Measurements from ENCODE around the gene PGM1. TPM values are rescaled to one million over a fixed set of nuclear protein-coding genes. Genes with fewer than 3 reads are reported as not detected.

PGM1 gene
- total RNA-seq, 1 experiment from 2014 or later: 77.2 TPM

DNA sequence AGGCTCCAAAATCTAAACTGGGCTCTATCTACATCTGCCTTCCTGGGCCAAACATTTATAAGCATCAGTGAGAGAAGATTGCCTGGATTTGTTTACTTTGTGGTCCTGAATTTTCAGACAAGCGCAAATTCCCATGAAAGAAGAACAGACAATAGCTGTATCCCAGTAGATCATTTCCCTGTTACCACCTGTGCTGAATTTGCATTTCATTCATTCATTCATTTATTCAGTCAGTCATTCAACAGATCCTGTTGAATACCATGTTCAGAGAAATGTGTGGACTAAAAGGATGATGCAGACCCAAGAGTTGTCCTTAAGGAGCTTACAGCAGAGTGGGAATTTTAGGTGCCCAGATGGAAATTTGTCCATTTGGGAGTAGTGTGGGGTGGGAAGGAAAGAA lies 2.2 kb downstream of the PGM1 start:
- TF ChIP-seq TCF7L2 (IDR thresholded peaks at IDR 0.05; ENCODE audit: low read depth, low read length): no peak
- TF ChIP-seq, protein P1, sequence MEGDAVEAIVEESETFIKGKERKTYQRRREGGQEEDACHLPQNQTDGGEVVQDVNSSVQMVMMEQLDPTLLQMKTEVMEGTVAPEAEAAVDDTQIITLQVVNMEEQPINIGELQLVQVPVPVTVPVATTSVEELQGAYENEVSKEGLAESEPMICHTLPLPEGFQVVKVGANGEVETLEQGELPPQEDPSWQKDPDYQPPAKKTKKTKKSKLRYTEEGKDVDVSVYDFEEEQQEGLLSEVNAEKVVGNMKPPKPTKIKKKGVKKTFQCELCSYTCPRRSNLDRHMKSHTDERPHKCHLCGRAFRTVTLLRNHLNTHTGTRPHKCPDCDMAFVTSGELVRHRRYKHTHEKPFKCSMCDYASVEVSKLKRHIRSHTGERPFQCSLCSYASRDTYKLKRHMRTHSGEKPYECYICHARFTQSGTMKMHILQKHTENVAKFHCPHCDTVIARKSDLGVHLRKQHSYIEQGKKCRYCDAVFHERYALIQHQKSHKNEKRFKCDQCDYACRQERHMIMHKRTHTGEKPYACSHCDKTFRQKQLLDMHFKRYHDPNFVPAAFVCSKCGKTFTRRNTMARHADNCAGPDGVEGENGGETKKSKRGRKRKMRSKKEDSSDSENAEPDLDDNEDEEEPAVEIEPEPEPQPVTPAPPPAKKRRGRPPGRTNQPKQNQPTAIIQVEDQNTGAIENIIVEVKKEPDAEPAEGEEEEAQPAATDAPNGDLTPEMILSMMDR (IDR thresholded peaks at IDR 0.05): no peak
- no peak for TF ChIP-seq POLR2AphosphoS5 (IDR thresholded peaks at IDR 0.05; ENCODE audit: low read depth, low read length)
- TF ChIP-seq, protein P2, sequence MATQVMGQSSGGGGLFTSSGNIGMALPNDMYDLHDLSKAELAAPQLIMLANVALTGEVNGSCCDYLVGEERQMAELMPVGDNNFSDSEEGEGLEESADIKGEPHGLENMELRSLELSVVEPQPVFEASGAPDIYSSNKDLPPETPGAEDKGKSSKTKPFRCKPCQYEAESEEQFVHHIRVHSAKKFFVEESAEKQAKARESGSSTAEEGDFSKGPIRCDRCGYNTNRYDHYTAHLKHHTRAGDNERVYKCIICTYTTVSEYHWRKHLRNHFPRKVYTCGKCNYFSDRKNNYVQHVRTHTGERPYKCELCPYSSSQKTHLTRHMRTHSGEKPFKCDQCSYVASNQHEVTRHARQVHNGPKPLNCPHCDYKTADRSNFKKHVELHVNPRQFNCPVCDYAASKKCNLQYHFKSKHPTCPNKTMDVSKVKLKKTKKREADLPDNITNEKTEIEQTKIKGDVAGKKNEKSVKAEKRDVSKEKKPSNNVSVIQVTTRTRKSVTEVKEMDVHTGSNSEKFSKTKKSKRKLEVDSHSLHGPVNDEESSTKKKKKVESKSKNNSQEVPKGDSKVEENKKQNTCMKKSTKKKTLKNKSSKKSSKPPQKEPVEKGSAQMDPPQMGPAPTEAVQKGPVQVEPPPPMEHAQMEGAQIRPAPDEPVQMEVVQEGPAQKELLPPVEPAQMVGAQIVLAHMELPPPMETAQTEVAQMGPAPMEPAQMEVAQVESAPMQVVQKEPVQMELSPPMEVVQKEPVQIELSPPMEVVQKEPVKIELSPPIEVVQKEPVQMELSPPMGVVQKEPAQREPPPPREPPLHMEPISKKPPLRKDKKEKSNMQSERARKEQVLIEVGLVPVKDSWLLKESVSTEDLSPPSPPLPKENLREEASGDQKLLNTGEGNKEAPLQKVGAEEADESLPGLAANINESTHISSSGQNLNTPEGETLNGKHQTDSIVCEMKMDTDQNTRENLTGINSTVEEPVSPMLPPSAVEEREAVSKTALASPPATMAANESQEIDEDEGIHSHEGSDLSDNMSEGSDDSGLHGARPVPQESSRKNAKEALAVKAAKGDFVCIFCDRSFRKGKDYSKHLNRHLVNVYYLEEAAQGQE (IDR thresholded peaks at IDR 0.05; ENCODE audit: insufficient read depth in 1 of 2, low read depth in 2 of 2, low read length in 1 of 2): no peak
- TF ChIP-seq SIN3A (IDR thresholded peaks at IDR 0.05; ENCODE audit: borderline replicate concordance, insufficient read depth, low read depth, low read length): no peak
- Histone ChIP-seq H3K27me3 (ENCODE audit: control insufficient read depth, insufficient read depth, low read length) (no peaks in the 10 kb centered on the region), H3K4me1 (ENCODE audit: control insufficient read depth, insufficient read depth, low read length) (peaks cover 21% of the 10 kb centered on the region), H3K27ac (ENCODE audit: low read length) (no peak overlapping the region), H3K36me3 (ENCODE audit: control insufficient read depth, insufficient read depth, low read length) (no peaks in the 10 kb centered on the region), H3K4me3 (ENCODE audit: low read depth in 2 of 2, low read length in 2 of 2) (no peak overlapping the region), H3K9me3 (ENCODE audit: control insufficient read depth, insufficient read depth, low read depth, low read length) (no peaks in the 10 kb centered on the region)
- intact Hi-C loops (cut with micrococcal nuclease; ENCODE audit: unreplicated experiment): no loop called here
- BruUV-seq (replicated peaks): no TSS peak
- ChIA-PET CTCF (no interaction called here), POLR2A (no interaction called here)
- in situ Hi-C loops (cut with HindIII; ENCODE audit: low pct_unique_long_range_greater_than_20kb, low sequenced_read_pairs): no loop called here
- DNase-seq (ENCODE audit: low read depth, low spot score) (no peak), ATAC-seq (no peak)

DNA sequence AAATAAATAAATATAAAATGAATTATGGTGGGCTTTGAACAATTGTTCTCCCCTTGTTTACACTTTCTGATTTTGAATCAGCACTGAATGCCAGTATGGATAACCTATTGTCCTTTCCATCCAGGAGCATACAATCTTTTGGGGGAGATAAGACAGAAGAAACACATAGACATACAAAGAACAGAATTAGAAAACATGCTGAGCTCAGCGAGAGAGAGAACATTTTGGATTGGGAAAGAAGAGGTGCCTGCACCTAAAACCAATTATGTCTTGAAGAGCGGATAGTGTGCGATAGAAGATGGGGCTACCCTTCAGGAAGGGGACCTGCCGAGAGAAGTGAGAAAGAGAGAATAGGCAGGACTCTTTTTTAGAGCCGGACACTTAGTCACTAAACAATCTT lies 6.6 kb downstream of the PGM1 start:
- no TSS peak for BruUV-seq (replicated peaks)
- peaks cover 8% of the 10 kb centered on the region; the same call in 1 of the 2 replicates for H3K4me1 ChIP-seq (ENCODE audit: control insufficient read depth, insufficient read depth, low read length)
- POLR2A ChIA-PET: interaction anchor here (0.6 kb wide), 1 partner anchor 11 kb away, joined by 5 read pairs; no protein-coding TSS in a partner anchor
- no peak overlapping the region for H3K27ac ChIP-seq (ENCODE audit: low read length)
- H3K4me3 ChIP-seq (ENCODE audit: low read depth in 2 of 2, low read length in 2 of 2): no peak overlapping the region
- no peak for DNase-seq (ENCODE audit: low read depth, low spot score)
- CTCF ChIA-PET: no interaction called here
- H3K27me3 ChIP-seq (ENCODE audit: control insufficient read depth, insufficient read depth, low read length): no peaks in the 10 kb centered on the region
- TF ChIP-seq SIN3A (IDR thresholded peaks at IDR 0.05; ENCODE audit: borderline replicate concordance, insufficient read depth, low read depth, low read length) (no peak), POLR2AphosphoS5 (IDR thresholded peaks at IDR 0.05; ENCODE audit: low read depth, low read length) (no peak), TCF7L2 (IDR thresholded peaks at IDR 0.05; ENCODE audit: low read depth, low read length) (no peak)
- TF ChIP-seq, protein P1 (IDR thresholded peaks at IDR 0.05): no peak
- TF ChIP-seq, protein P2 (IDR thresholded peaks at IDR 0.05; ENCODE audit: insufficient read depth in 1 of 2, low read depth in 2 of 2, low read length in 1 of 2): no peak
- in situ Hi-C loops (cut with HindIII; ENCODE audit: low pct_unique_long_range_greater_than_20kb, low sequenced_read_pairs) (no loop called here), intact Hi-C loops (cut with micrococcal nuclease; ENCODE audit: unreplicated experiment) (no loop called here)
- H3K36me3 ChIP-seq (ENCODE audit: control insufficient read depth, insufficient read depth, low read length): no peaks in the 10 kb centered on the region
- no peak for ATAC-seq
- H3K9me3 ChIP-seq (ENCODE audit: control insufficient read depth, insufficient read depth, low read depth, low read length): no peaks in the 10 kb centered on the region

Data from Panc1 (cell line).